ENCODE data around the gene NQO2.
"Not testable (repeated sequence)": the region's sequence is repeated elsewhere in the genome, so short reads cannot be mapped to it uniquely, and the experiment has no call there.

NQO2 gene

GRCh38 chr6:2990248-2990931 lies 9.3 kb upstream of the NQO2 start:
- DNase-seq = no peak

GRCh38 chr6:2990932-2991506 lies 8.7 kb upstream of the NQO2 start:
- no peak for DNase-seq

GRCh38 chr6:2992330-2992979 lies 7.2 kb upstream of the NQO2 start:
- DNase-seq = no peak

- DNase-seq = no peak
Measured at GRCh38 chr6:2993755-2994317, 5.9 kb upstream of the NQO2 start.

- DNase-seq = peak; percentile 29
Measured at GRCh38 chr6:2998249-2998997, 1.3 kb upstream of the NQO2 start.

- no peak for DNase-seq
Measured at GRCh38 chr6:2998998-2999617, 586 bp upstream of the NQO2 start.

GRCh38 chr6:3001146-3001772 lies 1.6 kb downstream of the NQO2 start:
- no peak for DNase-seq

GRCh38 chr6:3001773-3002293 lies 2.1 kb downstream of the NQO2 start:
- peak; percentile 22 for DNase-seq

- not testable (repeated sequence) for DNase-seq
Measured at GRCh38 chr6:3003226-3003625, 3.5 kb downstream of the NQO2 start.

GRCh38 chr6:3005077-3005476 lies 5.4 kb downstream of the NQO2 start:
- no peak for DNase-seq

- DNase-seq = no peak
Measured at GRCh38 chr6:3005874-3006273, 6.2 kb downstream of the NQO2 start.

GRCh38 chr6:3006476-3006875 lies 6.8 kb downstream of the NQO2 start:
- DNase-seq = no peak

GRCh38 chr6:3007571-3007970 lies 7.9 kb downstream of the NQO2 start:
- no peak for DNase-seq

GRCh38 chr6:3008712-3009265 lies 9.1 kb downstream of the NQO2 start:
- DNase-seq = not testable (repeated sequence)

- no peak for DNase-seq
Measured at GRCh38 chr6:3009930-3010329, 10.2 kb downstream of the NQO2 start.

- DNase-seq = no peak
Measured at GRCh38 chr6:3011158-3011557, 11.5 kb downstream of the NQO2 start.

GRCh38 chr6:3011592-3011991 lies 11.9 kb downstream of the NQO2 start:
- no peak for DNase-seq

GRCh38 chr6:3013486-3013885 lies 13.8 kb downstream of the NQO2 start:
- no peak for DNase-seq

GRCh38 chr6:3013901-3014674 lies 14.4 kb downstream of the NQO2 start:
- no peak for DNase-seq

GRCh38 chr6:3014675-3015066 lies 15.0 kb downstream of the NQO2 start:
- no peak for DNase-seq

GRCh38 chr6:3015144-3015543 lies 15.4 kb downstream of the NQO2 start:
- no peak for DNase-seq
